Liver (tissue), 3 donors: Measurements from ENCODE around the gene SHC1.

Experiments used
- ATF3 ChIP-seq: IDR thresholded peaks from 2 replicates; pipeline ENCODE4 v1.6.1; 2016; ENCODE audit warnings: antibody characterized with exemption
- GABPA ChIP-seq, 2 donors: IDR thresholded peaks in 1 of 2; conservative IDR thresholded peaks in 1 of 2; 2 replicates each; pipeline ENCODE4 v1.6.1; 2016; ENCODE audit warnings: antibody characterized with exemption in 2 of 2, mild to moderate bottlenecking in 1 of 2, moderate library complexity in 1 of 2
- HNF4A ChIP-seq, 2 donors: conservative IDR thresholded peaks; 2 replicates each; pipeline ENCODE4 v1.6.1; 2016; ENCODE audit warnings: antibody characterized with exemption in 2 of 2, mild to moderate bottlenecking in 2 of 2
- HNF4G ChIP-seq: IDR thresholded peaks from 2 replicates; pipeline ENCODE4 v1.6.1; 2016; ENCODE audit warnings: antibody characterized with exemption
- SP1 ChIP-seq: IDR thresholded peaks from 2 replicates; pipeline ENCODE4 v1.6.1; 2018; ENCODE audit warnings: antibody characterized with exemption, mild to moderate bottlenecking
- TAF1 ChIP-seq: conservative IDR thresholded peaks from 2 replicates; pipeline ENCODE4 v1.6.1; 2016; ENCODE audit warnings: antibody characterized with exemption, mild to moderate bottlenecking
- YY1 ChIP-seq: IDR thresholded peaks from 2 replicates; pipeline ENCODE4 v1.6.1; 2016; ENCODE audit warnings: antibody characterized with exemption, mild to moderate bottlenecking
- TF ChIP-seq, protein P1 (sequence below): fragments of 150-350 bp; IDR thresholded peaks from 2 replicates; pipeline ENCODE4 v1.5.1; 2017; ENCODE audit warnings: improper control_type of control experiment, low read depth, low read length; ENCODE audit not compliant: missing input control
- TF ChIP-seq, protein P2 (sequence below): IDR thresholded peaks from 2 replicates; pipeline ENCODE4 v1.6.1; 2016; ENCODE audit warnings: antibody characterized with exemption
- donor health status: healthy.
- donor health status: healthy.

- TF ChIP-seq, protein P1, sequence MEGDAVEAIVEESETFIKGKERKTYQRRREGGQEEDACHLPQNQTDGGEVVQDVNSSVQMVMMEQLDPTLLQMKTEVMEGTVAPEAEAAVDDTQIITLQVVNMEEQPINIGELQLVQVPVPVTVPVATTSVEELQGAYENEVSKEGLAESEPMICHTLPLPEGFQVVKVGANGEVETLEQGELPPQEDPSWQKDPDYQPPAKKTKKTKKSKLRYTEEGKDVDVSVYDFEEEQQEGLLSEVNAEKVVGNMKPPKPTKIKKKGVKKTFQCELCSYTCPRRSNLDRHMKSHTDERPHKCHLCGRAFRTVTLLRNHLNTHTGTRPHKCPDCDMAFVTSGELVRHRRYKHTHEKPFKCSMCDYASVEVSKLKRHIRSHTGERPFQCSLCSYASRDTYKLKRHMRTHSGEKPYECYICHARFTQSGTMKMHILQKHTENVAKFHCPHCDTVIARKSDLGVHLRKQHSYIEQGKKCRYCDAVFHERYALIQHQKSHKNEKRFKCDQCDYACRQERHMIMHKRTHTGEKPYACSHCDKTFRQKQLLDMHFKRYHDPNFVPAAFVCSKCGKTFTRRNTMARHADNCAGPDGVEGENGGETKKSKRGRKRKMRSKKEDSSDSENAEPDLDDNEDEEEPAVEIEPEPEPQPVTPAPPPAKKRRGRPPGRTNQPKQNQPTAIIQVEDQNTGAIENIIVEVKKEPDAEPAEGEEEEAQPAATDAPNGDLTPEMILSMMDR = no peak
- TF ChIP-seq TAF1 (peak; percentile 62), ATF3 (no peak), HNF4G (no peak), GABPA (IDR thresholded peaks at IDR 0.05 in 1 of 2, conservative IDR thresholded peaks at IDR 0.05 in 1 of 2) (peak in 1 of 2 donors; percentile 78), SP1 (peak; percentile 79), YY1 (peak; percentile 95), HNF4A (conservative IDR thresholded peaks at IDR 0.05) (peak; percentile 2 to 23)
- TF ChIP-seq, protein P2, sequence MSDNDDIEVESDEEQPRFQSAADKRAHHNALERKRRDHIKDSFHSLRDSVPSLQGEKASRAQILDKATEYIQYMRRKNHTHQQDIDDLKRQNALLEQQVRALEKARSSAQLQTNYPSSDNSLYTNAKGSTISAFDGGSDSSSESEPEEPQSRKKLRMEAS = peak; percentile 99
These were observed 33.9 kb downstream of the SHC1 start, which contains the start of gene PMVK for GRCh38 chr1:154936555-154937084.
